Breast epithelium (tissue), 4 donors: ENCODE measurements around the gene DPP9. TPM values are rescaled to one million over a fixed set of nuclear protein-coding genes. Genes with fewer than 3 reads are reported as not detected.

ENCODE experiments used
- DNase-seq, 2 donors: peaks; one replicate each; pipeline ENCODE4 v3.0.0-alpha.2; 2019; ENCODE audit warnings: low spot score in 2 of 2
- H3K27ac ChIP-seq, 2 donors: fragments of 200-600 bp; sonication (generic) in 1 of 2; one replicate each; pipeline ENCODE4 v1.5.1; 2016 to 2019; ENCODE audit warnings: mild to moderate bottlenecking in 1 of 2
- H3K27me3 ChIP-seq, 2 donors: fragments of 200-600 bp; sonication (generic) in 1 of 2; one replicate each; pipeline versions ENCODE4 v1.5.1 to v1.6.0; 2017 to 2019; ENCODE audit warnings: control low read depth in 1 of 2, mild to moderate bottlenecking in 1 of 2
- H3K36me3 ChIP-seq: fragments of 200-600 bp; one replicate; pipeline ENCODE4 v1.5.1; 2019
- H3K4me1 ChIP-seq, 2 donors: fragments of 200-600 bp; sonication (generic); one replicate each; pipeline ENCODE4 v1.5.1; 2016 to 2019; ENCODE audit warnings: control low read depth in 1 of 2
- H3K4me3 ChIP-seq, 3 donors: fragments of 200-600 bp; sonication (generic); 1 replicate in 2 of 3; 2 replicates in 1 of 3; pipeline ENCODE4 v1.5.1; 2016 to 2019; ENCODE audit warnings: mild to moderate bottlenecking in 3 of 3, moderate library complexity in 2 of 3
- H3K9me3 ChIP-seq, 2 donors: fragments of 200-600 bp; sonication (generic) in 1 of 2; one replicate each; pipeline ENCODE4 v1.5.1; 2016 to 2019; ENCODE audit warnings: control low read depth in 1 of 2
- POLR2A ChIP-seq: fragments of 450-650 bp; IDR thresholded peaks from one replicate; pipeline ENCODE4 v1.6.1; 2016; ENCODE audit warnings: antibody characterized with exemption, mild to moderate bottlenecking, moderate library complexity
- POLR2AphosphoS5 ChIP-seq, 3 donors: sonication (generic); formaldehyde crosslinking; IDR thresholded peaks; one replicate each; pipeline ENCODE4 v1.6.1; 2017; ENCODE audit warnings: antibody characterized with exemption in 3 of 3
- intact Hi-C: fragments of 100-400 bp; cut with DNase I; formaldehyde crosslinking; loops from one replicate; pipeline ENCODE4 v1.15.1; 2023; ENCODE audit warnings: low total_unique reads
- total RNA-seq, 3 donors: library from RNA; depleted of rRNA; stranded (reverse); fragments of >200 nt; gene quantifications; one replicate each; pipeline ENCODE4 v1.1.0, GENCODE V29; 2016
- TF ChIP-seq, protein P1 (sequence below), 3 donors: fragments of 450-650 bp; IDR thresholded peaks; one replicate each; pipeline ENCODE4 v1.5.1; 2016 to 2017; ENCODE audit warnings: antibody characterized with exemption in 3 of 3, mild to moderate bottlenecking in 3 of 3, moderate library complexity in 3 of 3

DPP9 gene
- total RNA-seq, 3 donors from 2014 or later: 33.6 to 74.1 (median 49.6) TPM

DNA sequence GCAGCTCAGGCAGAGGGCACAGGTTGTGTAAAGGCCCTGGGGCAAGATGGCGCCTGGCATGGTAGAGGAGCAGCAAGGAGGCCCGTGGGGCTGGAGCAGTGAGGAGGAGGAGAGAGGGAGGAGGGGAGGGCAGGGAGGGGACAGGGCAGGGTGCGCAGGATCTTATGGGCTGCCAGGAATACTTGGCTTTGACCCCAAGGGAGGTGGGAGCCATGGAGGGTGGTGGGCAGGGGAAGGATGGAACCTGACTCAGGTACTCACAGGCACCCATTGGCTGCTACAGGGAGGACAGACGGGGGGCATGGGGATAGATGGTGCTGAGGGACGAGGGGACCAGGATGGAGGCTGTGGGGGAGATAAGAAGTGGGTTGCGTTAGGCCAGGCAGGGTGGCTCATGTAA is 81.0 kb downstream of the DPP9 start:
- Histone ChIP-seq H3K4me1 (no peaks in the 10 kb centered on the region), H3K36me3 (no peaks in the 10 kb centered on the region), H3K9me3 (no peaks in the 10 kb centered on the region), H3K27me3 (no peaks in the 10 kb centered on the region), H3K4me3 (no peak overlapping the region), H3K27ac (no peak overlapping the region)
- TF ChIP-seq POLR2A (no peak), POLR2AphosphoS5 (IDR thresholded peaks at IDR 0.05) (no peak)
- TF ChIP-seq, protein P1, sequence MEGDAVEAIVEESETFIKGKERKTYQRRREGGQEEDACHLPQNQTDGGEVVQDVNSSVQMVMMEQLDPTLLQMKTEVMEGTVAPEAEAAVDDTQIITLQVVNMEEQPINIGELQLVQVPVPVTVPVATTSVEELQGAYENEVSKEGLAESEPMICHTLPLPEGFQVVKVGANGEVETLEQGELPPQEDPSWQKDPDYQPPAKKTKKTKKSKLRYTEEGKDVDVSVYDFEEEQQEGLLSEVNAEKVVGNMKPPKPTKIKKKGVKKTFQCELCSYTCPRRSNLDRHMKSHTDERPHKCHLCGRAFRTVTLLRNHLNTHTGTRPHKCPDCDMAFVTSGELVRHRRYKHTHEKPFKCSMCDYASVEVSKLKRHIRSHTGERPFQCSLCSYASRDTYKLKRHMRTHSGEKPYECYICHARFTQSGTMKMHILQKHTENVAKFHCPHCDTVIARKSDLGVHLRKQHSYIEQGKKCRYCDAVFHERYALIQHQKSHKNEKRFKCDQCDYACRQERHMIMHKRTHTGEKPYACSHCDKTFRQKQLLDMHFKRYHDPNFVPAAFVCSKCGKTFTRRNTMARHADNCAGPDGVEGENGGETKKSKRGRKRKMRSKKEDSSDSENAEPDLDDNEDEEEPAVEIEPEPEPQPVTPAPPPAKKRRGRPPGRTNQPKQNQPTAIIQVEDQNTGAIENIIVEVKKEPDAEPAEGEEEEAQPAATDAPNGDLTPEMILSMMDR (IDR thresholded peaks at IDR 0.05): no peak
- intact Hi-C loops: no loop called here
- DNase-seq: no peak

DNA sequence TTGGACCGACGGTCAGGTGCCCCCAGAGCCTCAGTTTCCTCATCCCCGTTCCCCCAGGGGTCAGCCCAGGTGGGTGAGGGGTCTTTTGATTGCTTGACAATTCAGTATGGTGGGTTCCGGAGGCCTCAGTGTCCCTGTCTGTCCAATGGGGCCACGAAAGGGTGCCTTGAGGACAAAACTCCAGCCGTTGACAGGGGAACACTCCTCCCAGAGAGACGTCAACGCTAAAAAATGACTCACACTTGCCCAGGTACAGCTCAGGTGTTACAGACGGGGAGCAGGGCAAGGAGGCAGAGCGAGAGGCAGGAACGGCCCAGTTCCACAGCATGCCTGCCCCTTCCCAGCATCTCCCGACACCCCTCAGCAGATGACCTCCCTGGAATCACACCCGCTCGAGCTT is 82.5 kb downstream of the DPP9 start:
- TF ChIP-seq POLR2AphosphoS5 (IDR thresholded peaks at IDR 0.05) (no peak), POLR2A (no peak)
- TF ChIP-seq, protein P1 (IDR thresholded peaks at IDR 0.05): no peak
- Histone ChIP-seq H3K27me3 (no peaks in the 10 kb centered on the region), H3K36me3 (no peaks in the 10 kb centered on the region), H3K4me3 (peak overlapping the region in 2 of 3 donors; percentile 73 to 82), H3K9me3 (no peaks in the 10 kb centered on the region), H3K4me1 (no peaks in the 10 kb centered on the region), H3K27ac (peak overlapping the region in 1 of 2 donors; percentile 13)
- DNase-seq: no peak
- intact Hi-C loops: no loop called here

DNA sequence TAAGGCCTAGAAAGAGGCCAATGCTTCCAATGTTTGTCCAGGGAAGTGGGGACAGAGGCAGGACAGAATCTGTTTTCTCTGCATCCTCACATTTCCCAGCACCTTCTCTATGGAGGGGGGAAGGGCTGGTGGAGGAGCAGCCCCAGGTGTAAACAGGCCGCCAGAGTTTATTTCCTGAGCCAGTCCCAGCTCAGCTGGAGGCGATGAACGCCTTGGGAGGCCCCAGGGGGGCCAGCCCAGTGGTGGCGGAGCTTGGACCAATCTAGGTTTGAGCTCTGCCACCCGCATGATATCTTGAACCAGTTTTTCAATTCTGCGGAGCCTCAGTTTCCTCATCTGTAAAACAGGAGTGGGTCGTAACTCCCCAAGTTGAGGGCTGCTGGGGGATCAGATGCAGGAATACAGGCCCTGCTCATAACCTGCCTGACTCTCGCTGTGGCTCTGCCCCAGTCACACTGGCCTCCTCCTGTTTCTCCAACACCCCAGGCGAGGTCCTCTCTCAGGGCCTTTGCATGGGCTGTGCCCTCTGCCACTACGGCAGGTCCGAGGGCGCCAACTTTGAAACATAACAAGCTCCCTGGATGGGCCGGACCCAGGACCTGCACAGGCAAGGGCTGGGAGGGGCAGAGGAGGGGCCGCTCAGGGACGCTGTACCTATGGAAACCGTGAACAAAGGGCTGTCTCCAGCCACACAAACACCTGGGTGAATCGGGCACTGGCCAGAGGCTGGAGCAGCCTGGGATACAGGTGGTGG is 83.2 kb downstream of the DPP9 start:
- Histone ChIP-seq H3K27me3 (no peaks in the 10 kb centered on the region), H3K36me3 (no peaks in the 10 kb centered on the region), H3K9me3 (no peaks in the 10 kb centered on the region), H3K27ac (peak overlapping the region in 1 of 2 donors; percentile 13), H3K4me1 (no peaks in the 10 kb centered on the region), H3K4me3 (peak overlapping the region; percentile 60 to 82 (median 73))
- intact Hi-C loops: no loop called here
- no peak for DNase-seq
- TF ChIP-seq, protein P1 (IDR thresholded peaks at IDR 0.05): no peak
- TF ChIP-seq POLR2AphosphoS5 (IDR thresholded peaks at IDR 0.05) (no peak), POLR2A (no peak)

DNA sequence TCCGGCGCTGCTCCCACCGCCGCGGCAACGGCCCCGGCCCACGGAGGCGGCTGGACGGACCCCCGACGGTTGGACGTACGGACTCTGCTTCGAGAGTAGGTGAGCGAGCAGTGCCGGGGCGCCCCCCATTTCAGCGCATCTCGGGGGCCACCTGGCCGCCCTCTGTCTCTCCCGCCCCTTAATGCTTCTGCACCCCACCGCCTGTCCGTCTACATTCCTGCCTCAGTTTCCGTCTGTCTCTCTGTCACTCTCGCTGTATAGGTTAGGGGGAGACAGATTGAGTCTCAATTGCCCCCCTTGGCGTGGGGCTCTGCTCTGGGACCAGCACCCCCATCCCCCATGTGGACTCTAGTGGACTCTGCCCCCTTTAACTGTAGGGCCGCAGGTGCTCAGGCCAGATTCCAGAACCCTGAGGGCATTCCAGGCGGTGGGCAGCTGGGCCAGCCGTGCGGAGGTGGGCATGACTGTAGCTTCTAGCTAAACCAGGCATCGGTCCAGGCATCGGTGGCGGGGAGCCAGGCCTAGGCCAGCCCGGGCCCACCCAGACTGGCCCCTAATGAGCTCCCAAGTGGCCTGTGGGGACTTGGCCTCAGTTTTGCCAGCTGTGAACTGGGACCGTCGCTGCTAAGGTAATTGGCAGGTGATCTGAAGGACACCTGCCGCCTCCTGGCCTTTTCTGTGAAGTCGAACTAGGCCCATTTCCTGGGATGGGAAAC is 84.0 kb downstream of the DPP9 start:
- intact Hi-C loops: no loop called here
- TF ChIP-seq, protein P1 (IDR thresholded peaks at IDR 0.05): no peak
- TF ChIP-seq POLR2A (no peak), POLR2AphosphoS5 (IDR thresholded peaks at IDR 0.05) (no peak)
- H3K27ac ChIP-seq: peak overlapping the region; percentile 45 to 62
- no peaks in the 10 kb centered on the region for H3K27me3 ChIP-seq
- peak overlapping the region; percentile 60 to 82 (median 73) for H3K4me3 ChIP-seq
- DNase-seq: no peak
- H3K9me3 ChIP-seq: no peaks in the 10 kb centered on the region
- H3K36me3 ChIP-seq: no peaks in the 10 kb centered on the region
- no peaks in the 10 kb centered on the region for H3K4me1 ChIP-seq
